H4 (cell line): ENCODE measurements around the gene BAG2. TPM values are rescaled to one million over a fixed set of nuclear protein-coding genes. Genes with fewer than 3 reads are reported as not detected.

ENCODE experiments used
- DNase-seq: peaks from one replicate; pipeline ENCODE4 v3.0.0-alpha.2; 2015; ENCODE audit warnings: low spot score
- total RNA-seq: library from RNA; depleted of rRNA; stranded (reverse); fragments of >200 nt; shearing (Covaris generic); gene quantifications from 2 replicates; pipeline ENCODE4 v1.2.3, GENCODE V29; 2014

The BAG2 gene
- total RNA-seq, 1 experiment from 2014 or later: 29.4 TPM

DNA sequence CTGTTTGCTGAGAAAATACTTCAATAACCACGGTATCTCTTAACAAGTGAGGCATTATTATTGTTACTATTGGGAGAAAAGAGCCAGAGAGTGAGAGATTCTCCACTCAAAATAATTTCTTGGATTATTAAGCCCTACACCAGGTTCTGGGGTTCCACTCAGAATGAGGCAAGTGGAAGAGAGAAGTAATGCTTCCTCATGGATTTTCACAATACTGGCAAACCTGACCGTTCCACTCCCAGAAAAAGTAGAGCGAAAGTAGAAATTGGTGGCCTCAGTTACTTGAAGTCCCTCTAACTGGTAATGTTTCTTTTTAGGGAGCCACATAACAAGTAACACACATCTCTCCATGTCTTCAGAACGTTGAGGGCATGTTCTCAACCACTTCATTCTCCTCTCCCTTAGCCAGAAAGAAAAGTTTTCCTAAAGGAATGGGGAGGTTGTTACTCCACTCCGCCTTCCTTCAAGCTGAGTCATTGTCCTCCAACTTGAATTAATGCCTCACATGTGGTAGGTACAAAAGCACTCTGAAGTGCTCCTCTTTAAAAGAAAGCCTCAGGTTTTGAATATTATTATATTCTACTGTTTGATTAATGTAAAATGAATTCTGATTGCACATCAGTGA is 1.9 kb downstream of the BAG2 start:
- peak; percentile 82 for DNase-seq

DNA sequence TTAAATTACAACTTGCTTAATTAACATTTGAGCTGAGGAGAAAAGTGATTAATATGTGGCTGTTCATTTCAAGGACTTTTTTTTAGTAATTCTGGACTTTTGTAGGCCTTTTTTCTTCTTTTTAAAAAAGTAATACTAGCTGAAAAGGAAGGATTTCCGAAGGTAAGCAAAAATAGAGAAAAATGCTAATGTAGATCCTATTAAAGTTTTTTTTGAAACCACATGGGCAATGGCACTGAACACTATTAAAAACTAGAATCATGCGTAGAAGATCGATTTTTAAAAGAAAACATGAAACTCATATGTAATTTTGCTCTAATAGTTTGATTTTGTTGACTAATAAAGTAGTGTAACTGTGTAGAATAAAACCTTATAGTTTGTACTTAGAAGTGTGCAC is 2.4 kb downstream of the BAG2 start:
- DNase-seq: no peak

DNA sequence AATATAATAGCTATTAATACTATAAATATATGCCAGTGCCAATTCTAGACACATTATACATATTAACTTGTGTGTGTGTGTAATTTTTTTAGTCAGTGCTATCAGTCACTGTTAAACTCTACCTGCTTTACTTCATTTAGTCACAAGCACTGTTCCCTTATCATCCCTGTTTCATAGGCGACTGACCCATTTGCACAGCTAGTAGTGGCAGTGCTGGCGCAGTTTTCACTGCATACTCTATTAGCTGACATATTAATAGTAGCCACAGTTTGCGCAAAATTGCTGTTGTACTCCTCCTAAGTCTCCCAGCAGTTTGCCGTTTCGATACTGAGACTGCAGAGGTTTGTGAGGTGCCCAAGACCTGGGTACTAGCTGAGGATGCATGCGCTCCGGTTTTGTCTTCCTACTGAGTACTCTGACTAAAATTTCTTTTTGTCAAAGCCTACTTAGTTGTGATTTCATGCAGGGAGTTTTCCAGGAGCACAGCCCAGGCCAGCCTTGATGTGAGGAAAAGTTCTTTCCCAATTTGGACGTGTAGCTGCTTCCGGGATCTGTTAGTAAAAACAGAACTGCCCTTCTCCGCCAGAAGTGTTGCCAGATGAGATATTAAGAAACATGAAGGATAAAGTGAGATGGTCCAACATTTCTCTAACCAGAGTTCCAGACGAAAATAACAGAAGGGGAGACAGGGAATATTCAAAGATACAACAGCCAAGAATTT is 5.6 kb downstream of the BAG2 start:
- no peak for DNase-seq

DNA sequence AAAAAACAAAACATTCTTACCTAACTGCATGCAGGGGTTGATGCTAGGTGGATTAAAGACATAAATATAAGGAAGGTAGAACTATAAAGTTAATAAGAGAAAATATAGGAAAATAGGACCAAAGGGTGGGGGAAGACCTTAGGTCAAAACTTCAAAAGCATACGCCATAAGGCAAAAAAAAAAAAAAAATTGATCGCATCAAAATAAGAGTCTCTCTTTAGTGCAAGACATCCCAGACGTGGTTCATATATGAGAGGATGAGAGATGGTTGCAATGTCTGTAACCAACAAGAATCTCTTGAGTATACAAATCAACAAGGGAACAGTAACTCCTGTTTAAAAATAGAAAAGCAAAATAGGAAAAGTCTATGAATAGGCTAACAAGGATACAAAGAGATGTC is 8.5 kb downstream of the BAG2 start:
- DNase-seq: no peak

DNA sequence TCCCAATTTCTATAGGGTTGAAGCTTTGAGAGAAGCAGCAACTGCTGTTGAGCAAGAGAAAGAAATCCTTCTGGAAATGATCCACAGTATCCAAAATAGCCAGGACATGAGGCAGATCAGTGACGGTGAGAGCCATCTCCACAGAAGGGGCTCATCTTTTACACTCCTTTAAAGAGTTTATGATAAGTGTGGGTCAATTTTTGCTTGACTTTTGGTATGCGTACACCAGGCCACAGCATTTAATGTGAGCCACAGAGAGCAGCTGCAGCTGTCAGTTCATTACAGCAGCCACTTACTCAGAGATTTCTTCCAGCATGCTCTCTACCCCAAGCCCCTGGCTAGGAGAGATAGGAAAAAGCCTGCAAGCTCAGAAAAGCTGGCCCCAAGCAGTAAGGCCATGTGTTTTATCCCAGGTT is 9.9 kb downstream of the BAG2 start:
- DNase-seq: no peak

DNA sequence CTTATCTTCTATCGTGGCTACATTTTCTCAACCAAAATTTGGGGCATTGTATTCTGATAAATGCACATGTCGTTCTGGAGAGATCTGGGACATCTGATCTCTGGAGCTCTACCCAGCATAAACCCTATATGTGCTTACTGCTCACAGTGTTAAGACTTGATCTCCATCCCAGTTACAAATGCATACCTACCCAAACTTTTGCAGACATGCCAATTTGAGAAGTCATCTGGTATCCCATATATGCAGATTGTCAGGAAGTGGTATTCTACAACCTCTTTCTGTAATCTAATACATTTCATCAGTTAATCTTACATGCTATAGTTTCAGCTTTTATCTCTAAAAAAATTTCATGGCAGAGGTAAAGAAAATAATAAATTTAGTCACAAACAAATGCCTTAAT is 11.2 kb downstream of the BAG2 start:
- no peak for DNase-seq

DNA sequence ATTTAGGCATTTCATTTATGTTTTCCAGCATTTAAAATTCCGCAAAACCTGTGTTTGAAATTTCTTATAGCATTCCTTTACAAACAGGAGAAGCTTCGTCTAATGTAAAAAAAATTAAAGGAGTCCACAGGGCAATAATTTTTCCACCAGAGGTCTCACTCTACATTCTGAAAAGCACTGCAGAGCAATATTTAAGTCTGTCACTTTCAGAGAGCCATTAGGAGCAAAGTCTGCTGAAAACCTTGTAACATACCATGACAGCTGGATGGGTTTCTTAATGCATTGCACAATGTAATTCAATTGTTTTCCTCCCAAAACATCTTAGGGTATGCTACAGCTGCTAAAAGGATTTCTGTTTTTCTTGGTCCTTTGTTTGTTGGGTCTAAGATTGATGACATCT is 18.0 kb downstream of the BAG2 start:
- DNase-seq: peak; percentile 37

DNA sequence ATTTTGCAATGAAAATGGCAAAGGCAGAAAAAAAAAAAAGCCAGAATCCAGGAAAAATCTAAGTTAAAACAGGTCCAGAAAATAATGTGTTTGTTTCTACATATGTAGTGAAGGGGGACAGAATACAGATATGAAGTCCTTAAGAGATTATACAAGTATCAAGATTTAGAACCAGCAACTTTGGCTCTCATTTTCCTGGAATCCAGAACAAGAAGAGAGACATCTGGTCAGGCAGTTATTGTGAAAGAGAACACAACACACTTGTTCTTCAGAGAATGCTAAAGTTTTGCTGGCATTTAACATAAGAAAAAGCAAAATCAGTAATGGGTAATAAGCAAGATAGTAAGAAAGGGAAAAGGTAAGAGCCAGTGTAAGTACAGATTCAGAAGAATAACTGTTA is 21.1 kb downstream of the BAG2 start:
- no peak for DNase-seq

DNA sequence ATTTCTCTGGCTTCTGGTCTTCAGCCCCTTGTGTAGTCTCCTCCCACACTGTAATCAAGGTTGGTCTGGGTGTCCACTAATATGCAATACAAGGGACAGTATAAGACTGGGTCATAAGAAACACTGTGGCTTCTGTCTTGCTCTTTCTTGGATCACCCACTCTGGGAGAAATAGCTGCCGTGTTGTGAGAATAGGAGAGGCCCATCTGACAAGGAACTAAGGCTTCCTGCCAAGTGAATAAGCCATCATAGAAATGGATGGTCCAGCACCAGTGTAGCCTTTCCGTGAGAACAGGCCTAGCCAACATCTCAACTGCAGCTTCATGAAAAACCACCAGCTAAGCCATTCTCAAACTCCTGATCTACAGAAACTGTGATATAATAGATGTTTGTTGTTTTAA is 23.3 kb downstream of the BAG2 start:
- no peak for DNase-seq

DNA sequence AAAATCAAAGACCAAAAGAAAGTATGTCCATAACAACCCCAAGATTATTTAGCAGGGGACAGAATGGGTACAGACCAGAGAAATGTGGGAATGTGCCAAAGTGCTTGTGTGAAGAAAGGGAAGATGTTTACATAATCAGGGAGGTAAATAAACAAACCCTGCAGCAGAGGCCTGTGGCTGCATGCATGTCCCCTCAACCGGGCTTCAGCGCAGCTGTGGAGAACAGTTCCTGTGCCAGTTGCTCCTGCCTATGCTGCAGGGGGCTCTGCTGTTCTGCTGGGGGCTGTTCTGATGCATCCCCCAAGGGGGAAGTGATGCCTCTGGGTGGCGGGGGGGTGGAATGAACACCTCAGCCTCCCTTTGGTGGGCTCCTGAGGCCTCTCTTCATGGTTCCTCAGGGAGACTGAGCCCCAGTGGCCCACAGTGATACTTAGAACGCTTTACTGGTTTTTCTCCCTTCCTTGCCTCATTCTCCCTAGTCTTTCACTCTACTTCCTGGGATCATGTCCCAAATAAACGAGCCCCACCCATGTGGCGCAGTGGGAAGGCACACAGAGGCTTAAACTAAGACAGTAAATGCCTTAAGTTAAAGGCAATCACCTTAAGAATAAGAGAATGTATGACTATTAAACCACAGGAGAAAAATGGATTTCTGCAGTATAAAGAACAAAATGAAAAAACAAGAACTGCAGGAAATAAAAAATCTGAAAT is 27.0 kb downstream of the BAG2 start:
- peak; percentile 93 for DNase-seq

DNA sequence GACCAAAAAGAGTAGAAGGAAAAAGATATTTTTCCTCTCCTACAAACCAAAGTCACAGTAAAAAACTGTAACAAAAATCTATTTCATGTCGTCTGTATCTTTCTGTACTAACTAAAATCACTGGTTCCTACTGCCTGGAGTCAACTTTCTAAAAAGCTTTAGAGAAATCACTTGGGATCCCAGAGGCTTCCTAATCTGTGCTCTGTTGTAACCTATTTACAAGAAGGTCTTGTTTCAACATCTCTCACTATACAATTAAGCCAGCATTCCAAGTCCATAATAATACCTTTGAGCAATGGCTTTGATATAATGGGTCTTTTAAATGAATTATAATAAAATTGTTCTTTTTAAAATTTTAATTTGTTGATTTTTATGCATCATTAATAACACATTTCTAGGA is 29.6 kb downstream of the BAG2 start:
- DNase-seq: no peak

DNA sequence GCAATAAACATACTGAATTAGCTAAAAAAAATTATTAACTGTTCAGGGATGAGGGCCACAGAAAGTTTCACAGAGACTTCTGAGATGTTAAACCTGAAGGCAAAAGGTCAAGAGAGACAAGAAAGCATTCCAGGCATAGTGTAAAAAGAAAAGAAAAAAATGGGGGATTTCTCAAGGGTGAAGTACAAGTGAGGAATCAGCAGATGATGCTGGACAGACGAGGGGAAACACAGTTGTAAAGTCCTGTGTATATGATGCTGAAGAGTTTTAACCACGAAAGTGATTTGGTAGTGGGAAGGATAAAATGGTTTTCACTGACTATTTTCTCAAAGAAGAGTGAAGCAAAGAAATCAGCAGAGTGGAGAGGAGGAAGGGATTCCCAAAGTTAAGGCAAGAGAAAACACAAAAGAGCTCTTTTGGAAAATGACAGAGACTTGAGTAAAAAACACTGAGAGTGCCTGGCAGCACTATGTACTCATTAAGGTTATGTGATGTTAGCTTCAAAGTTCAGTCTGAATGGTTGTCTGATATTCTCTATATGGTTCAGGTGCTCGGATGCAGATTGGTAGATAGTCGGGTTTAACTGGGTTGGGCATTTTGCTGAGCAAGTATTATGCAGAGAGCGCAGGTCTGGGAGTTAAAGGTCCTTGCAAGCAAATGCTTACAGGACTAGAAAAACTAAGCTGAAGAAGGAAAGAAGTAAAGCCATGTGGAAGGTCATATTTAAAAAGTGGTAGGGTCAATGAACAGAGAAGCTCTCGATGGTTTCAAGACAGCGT is 33.6 kb downstream of the BAG2 start:
- DNase-seq: no peak

DNA sequence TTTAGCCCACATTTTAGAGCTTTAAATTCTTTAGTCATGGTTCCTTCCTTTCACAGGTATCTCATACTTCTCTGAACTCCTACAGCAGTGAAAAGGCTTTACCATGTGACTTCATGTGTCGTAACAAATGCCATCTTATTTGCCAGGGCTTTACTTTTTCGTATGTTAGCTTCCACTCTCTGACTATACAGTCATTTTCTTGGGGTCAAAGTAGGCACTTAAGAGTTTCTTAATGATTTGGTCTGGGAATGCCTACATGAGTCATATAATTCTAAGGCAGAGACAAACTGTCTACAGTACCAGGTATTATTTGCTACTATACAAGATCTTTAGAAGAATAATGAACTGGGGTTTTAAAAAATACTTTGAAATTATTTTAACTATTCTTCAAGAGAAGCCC is 35.0 kb downstream of the BAG2 start:
- DNase-seq: peak; percentile 69

DNA sequence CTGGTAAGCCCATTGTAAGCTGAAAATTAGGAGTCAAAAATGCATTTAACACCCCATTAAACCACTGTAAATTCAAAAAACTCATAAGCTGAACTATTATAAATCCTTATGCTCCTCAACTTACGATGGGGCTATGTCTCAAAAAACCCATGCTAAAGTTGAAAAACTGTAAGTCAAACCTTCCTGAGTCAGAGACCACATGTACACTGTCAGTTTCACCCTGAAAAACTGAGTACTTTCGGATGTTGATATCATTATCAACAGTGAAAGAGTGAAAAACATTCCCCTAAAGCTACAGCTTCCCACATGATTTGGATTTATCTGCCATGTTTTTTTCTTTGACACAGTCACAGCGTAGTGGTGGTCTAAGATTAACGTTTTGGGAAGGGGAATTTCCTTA is 35.7 kb downstream of the BAG2 start:
- DNase-seq: no peak

DNA sequence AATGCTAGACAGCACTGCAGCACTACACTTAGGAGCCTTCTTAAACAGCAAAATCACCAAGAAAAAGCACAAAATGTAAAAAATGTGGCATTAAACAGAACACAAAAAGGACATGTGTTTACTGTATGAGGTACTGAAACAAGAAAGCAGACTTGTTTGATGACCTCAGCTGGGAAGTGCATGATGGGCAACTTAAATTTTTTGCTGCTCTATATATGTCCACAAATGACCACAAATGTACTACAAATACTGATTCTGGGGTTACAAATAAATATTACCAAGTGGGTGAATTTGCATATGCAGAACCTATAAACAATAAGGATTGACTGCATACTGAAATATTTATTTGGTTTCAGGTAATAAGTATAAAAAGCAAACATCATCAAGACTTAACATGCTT is 36.9 kb downstream of the BAG2 start:
- no peak for DNase-seq

DNA sequence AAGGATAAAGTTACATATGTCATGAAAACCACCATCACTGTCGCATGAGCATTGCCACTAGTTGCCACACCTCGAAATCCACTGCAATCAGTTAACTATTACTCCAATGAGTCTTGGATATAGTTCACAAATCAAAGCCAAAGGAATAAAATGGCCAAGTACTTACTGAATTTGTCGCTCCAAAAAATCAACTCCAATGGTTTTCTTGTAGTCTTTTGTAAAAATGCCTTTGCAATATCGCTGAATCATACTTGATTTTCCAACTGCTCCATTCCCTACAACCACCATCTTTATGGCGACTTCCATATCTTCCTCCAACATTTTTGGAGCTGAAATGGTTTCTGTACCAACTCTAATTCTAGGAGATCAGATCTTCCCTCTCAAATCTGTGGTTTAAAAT is 37.9 kb downstream of the BAG2 start:
- no peak for DNase-seq

DNA sequence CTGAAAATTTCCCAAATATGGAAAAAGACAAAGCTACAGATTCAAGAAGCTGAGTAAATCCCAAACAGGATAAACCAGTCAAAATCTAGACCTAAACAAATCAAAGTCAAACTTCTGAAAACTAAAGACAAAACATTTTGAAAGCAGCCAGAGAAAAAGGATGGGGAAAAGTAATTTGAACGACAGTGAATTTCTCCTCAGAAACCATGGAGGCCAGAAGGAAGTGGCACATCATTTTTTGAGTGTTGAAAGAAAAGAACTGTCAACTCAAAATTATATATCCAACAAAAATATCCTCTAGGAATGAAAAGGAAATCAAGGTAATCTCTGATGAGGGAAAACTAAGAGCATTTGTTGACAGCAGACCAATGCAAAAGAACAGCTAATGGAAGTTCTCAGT is 43.1 kb downstream of the BAG2 start:
- DNase-seq: no peak

DNA sequence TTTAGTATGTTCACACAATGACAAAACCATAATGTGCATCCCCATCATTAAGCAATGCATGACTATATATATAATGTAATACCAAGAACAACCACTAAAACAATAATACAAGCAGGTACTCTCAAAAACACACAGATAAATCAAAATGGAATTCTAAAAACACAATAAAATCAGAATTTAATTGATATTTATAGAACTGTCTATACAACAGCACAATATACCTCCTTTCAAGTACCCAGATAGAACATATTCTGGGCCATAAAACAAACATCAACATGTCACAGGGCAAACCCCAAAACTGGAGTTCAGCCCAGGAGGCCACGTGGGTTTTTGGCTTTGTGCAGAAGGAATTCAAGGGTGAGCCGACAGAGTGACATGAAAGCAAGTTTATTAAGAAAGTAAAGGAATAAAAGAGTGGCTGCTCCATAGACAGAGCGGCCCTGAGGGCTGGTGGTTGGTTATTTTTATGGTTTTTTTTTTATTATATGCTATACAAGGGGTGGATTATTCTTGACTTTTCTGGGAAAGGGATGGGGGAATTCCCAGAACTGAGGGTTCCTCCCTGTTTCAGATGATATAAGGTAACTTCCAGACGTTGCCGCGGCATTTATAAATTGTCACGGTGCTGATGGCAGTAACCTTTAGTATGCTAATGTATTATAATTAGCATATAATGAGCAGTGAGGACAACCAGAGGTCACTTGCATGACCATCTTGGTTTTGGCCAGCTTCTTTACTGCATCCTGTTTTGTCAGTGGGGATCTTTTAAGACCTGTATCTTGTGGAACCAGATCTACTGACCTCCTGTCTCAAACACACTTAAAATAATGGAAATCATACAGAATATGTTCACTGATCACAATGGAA is 44.3 kb downstream of the BAG2 start:
- peak; percentile 69 for DNase-seq

DNA sequence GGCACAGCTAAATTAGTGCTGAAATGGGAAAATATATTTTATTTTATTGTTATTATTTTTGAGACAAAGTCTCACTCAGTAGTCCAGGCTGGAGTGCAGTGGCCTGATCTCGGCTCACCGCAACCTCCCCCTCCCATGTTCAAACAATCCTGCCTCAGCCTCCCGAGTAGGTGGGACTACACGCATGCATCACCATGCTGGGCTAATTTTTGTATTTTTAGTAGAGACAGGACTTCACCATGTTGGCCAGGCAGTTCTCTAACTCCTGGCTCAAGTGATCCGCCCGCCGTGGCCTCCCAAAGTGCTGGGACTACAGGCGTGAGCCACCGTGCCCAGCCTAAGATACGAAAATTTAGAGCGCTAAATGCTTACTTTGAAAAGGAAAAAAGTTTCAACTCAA is 45.1 kb downstream of the BAG2 start:
- no peak for DNase-seq

DNA sequence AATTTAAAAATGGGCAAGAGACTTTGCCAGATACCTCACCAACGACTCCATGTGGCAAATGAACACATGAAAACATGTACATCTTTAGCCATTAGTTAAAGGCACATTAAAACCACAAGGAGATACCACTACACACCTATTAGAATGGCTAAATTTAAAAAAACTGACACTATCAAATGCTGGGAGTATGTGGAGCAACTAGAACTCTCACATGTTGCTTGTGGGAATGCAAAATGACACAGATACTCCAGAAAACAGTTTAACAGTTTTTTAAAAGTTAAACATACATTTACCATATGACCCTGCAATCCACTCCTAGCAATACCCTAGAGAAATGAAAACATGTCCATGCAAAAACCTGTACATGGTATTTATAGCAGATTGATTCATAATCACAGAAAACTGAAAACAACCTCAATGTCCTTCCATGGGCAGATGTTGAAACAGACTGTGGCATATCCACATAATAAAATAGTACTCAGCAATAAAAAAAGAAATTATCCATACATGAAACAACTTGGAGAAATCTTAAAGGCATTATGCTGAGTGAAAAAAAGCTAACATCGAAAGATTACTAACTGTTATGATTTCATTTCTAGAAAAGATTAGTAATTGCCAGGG is 48.1 kb downstream of the BAG2 start:
- no peak for DNase-seq
